K562 (cell line): ENCODE measurements around the gene TMEM106B. TPM values are rescaled to one million over a fixed set of nuclear protein-coding genes. Genes with fewer than 3 reads are reported as not detected.

Source experiments
- ATAC-seq: fragments of 200-7000 bp; cut with Tn5 transposase; 3 replicates; pipeline ENCODE4 v1.9.1; 2020; ENCODE audit warnings: moderate library complexity
- BruUV-seq: library from RNA; stranded (reverse); fragments of 400-500 nt; replicated peaks from 2 replicates; lab custom pipeline; 2021; lab: Mats Ljungman, UMichigan
- CTCF ChIA-PET: fragments of 300-600 bp; formaldehyde crosslinking; extraction: SDS; loops from one replicate; lab custom pipeline; 2021; ENCODE audit warnings: low intra/inter-chr PET ratio; lab: Yijun Ruan, JAX
- POLR2A ChIA-PET: fragments of 300-600, 350-650 bp; sonication (Branson Sonifier 250); formaldehyde crosslinking; extraction: SDS; loops from one replicate; lab custom pipeline; 2021; ENCODE audit warnings: antibody characterized with exemption, inconsistent platforms; lab: Yijun Ruan, JAX
- DNase-seq, 4 experiments: peaks; one replicate each; pipeline versions ENCODE4 v3.0.0 to v3.0.0-alpha.2; 2011 to 2018; ENCODE audit warnings: low spot score in 3 of 4, mixed read lengths in 3 of 4; ENCODE audit errors: extremely low read depth in 1 of 4
- FAIRE-seq: peaks from 2 replicates; lab custom pipeline; 2011; peaks lifted over from hg19 to GRCh38; lab: Jason Lieb, UNC
- H2AFZ ChIP-seq: 2 replicates; pipeline ENCODE4 v1.6.0; 2011; ENCODE audit warnings: low read depth, low read length, control low read depth, inconsistent platforms
- H3K27ac ChIP-seq: fragments of 200-600 bp; 3 replicates; pipeline ENCODE4 v1.8.0; 2011; ENCODE audit warnings: low read depth, mild to moderate bottlenecking, control low read depth, inconsistent platforms, low read length, moderate library complexity, mixed read lengths; ENCODE audit errors: extremely low read depth
- H3K27me3 ChIP-seq, 2 experiments: fragments of 300-600 bp in 1 of 2; 2 replicates in 1 of 2; 3 replicates in 1 of 2; pipeline versions ENCODE4 v1.6.0 to v1.8.0; 2011; ENCODE audit warnings: inconsistent platforms in 2 of 2, low read length in 2 of 2, mild to moderate bottlenecking in 1 of 2, mixed read lengths in 1 of 2, moderate library complexity in 1 of 2; ENCODE audit not compliant: control insufficient read depth in 2 of 2, insufficient read depth in 2 of 2
- H3K36me3 ChIP-seq: fragments of 300-600 bp; 3 replicates; pipeline ENCODE4 v1.8.0; 2011; ENCODE audit warnings: mild to moderate bottlenecking, low read length, inconsistent platforms; ENCODE audit not compliant: control insufficient read depth, insufficient read depth
- H3K4me1 ChIP-seq, 2 experiments: fragments of 200-600 bp in 1 of 2; replicated peaks in 1 of 2; 2 replicates in 1 of 2; 3 replicates in 1 of 2; pipeline versions ENCODE4 v1.5.1 to v1.8.0; 2011; ENCODE audit warnings: inconsistent platforms in 2 of 2, low read length in 2 of 2, mild to moderate bottlenecking in 1 of 2, mixed read lengths in 1 of 2, moderate library complexity in 1 of 2; ENCODE audit not compliant: control insufficient read depth in 2 of 2, insufficient read depth in 2 of 2
- H3K4me2 ChIP-seq: 2 replicates; pipeline ENCODE4 v1.6.1; 2011; ENCODE audit warnings: low read length, control low read depth, inconsistent platforms, mixed read lengths; ENCODE audit not compliant: insufficient read depth
- H3K4me3 ChIP-seq: fragments of 200-600 bp; sonication (generic), shearing (Covaris generic); 2 replicates; pipeline ENCODE4 v1.5.1; 2016; ENCODE audit warnings: control low read depth, inconsistent platforms
- H3K79me2 ChIP-seq: fragments of 200-600 bp; 3 replicates; pipeline ENCODE4 v1.8.0; 2011; ENCODE audit warnings: low read length, inconsistent platforms; ENCODE audit not compliant: control insufficient read depth, insufficient read depth
- H3K9ac ChIP-seq, 2 experiments: 2 replicates each; pipeline versions ENCODE4 v1.6.0 to v1.6.1; 2011; ENCODE audit warnings: low read depth in 2 of 2, low read length in 2 of 2, control low read depth in 1 of 2, inconsistent platforms in 1 of 2, mild to moderate bottlenecking in 1 of 2, mixed read lengths in 1 of 2; ENCODE audit not compliant: insufficient read depth in 1 of 2
- H3K9me1 ChIP-seq: one replicate; pipeline ENCODE4 v1.6.0; 2011; ENCODE audit warnings: inconsistent platforms, mild to moderate bottlenecking, low read length, moderate library complexity; ENCODE audit not compliant: control insufficient read depth, insufficient read depth
- H3K9me3 ChIP-seq: replicated peaks from 2 replicates; pipeline ENCODE4 v1.5.1; 2011; ENCODE audit warnings: low read depth, low read length, inconsistent platforms; ENCODE audit not compliant: control insufficient read depth, insufficient read depth
- H4K20me1 ChIP-seq: replicated peaks from 2 replicates; pipeline ENCODE4 v1.6.1; 2011; ENCODE audit warnings: low read length, inconsistent platforms, mixed read lengths; ENCODE audit not compliant: control insufficient read depth, insufficient read depth
- CTBP1 ChIP-seq: fragments of 450-650 bp; IDR thresholded peaks from 2 replicates; pipeline ENCODE4 v1.6.1; 2016; ENCODE audit warnings: borderline replicate concordance
- MAFG ChIP-seq: fragments of 450-650 bp; conservative IDR thresholded peaks from 2 replicates; pipeline ENCODE4 v1.6.1; 2016; ENCODE audit warnings: missing genetic modification characterization, missing compliant biosample characterization
- MCM7 ChIP-seq, 2 experiments: fragments of 450-650 bp; IDR thresholded peaks; 2 replicates each; pipeline ENCODE4 v1.6.1; 2016 to 2018
- NR2F6 ChIP-seq: fragments of 450-650 bp; formaldehyde crosslinking; IDR thresholded peaks from 2 replicates; pipeline ENCODE4 v1.4.0; 2020; ENCODE audit warnings: mild to moderate bottlenecking
- RFX5 ChIP-seq: IDR thresholded peaks from 2 replicates; pipeline ENCODE4 v1.6.1; 2011; ENCODE audit warnings: low read depth, mild to moderate bottlenecking, improper control_type of control experiment, low read length
- ZNF134 ChIP-seq: fragments of 250-450 bp; sonication (Bioruptor Pico); conservative IDR thresholded peaks from 2 replicates; pipeline ENCODE4 v1.4.0; 2020
- ZNF316 ChIP-seq: fragments of 450-650 bp; IDR thresholded peaks from 2 replicates; pipeline ENCODE4 v1.6.1; 2016
- ZNF347 ChIP-seq: fragments of 450-650 bp; formaldehyde crosslinking; IDR thresholded peaks from 2 replicates; pipeline ENCODE4 v1.4.0; 2020; ENCODE audit warnings: low read depth, mild to moderate bottlenecking, moderate library complexity
- ZNF436 ChIP-seq: fragments of 250-450, 450-650 bp; sonication (Bioruptor Pico); formaldehyde crosslinking; IDR thresholded peaks from 2 replicates; pipeline ENCODE4 v1.7.0; 2020; ENCODE audit warnings: mild to moderate bottlenecking
- ZNF75A ChIP-seq: fragments of 450-650 bp; formaldehyde crosslinking; IDR thresholded peaks from 2 replicates; pipeline ENCODE4 v1.4.0; 2020; ENCODE audit warnings: mild to moderate bottlenecking
- WGBS: fragments of 100-300 bp; shearing (Covaris generic); methylation state at CpG from one replicate; pipeline ENCODE4 v1.1.6; 2016; ENCODE audit warnings: low coverage, mixed read lengths; ENCODE audit not compliant: insufficient coverage; ENCODE audit errors: missing lambda C conversion rate; 5-methylcytosine and 5-hydroxymethylcytosine counted together
- in situ Hi-C: fragments of 300-500 bp; cut with MboI; formaldehyde crosslinking; loops from 4 replicates; pipeline ENCODE4 v1.15.0; 2018; ENCODE audit warnings: inconsistent platforms, mixed read lengths
- intact Hi-C: fragments of 100-400 bp; cut with micrococcal nuclease; formaldehyde crosslinking; loops from 2 replicates; pipeline ENCODE4 v1.14.2; 2022
- polyA plus RNA-seq, 8 experiments: library from polyadenylated mRNA; depleted of rRNA in 4 of 8; stranded (reverse) in 5 of 8; unstranded in 3 of 8; fragments of >200 nt; fragmentation: Nextera tagmentation in 2 of 8; fragmentation: Illumina TruSeq in 1 of 8; extraction: Ambion mirVana in 2 of 8; extraction: Trizol in 1 of 8; gene quantifications; 2 replicates each; pipeline versions ENCODE4 v1.2.1 to v1.2.3, GENCODE V29; 2011 to 2014; ENCODE audit warnings: inconsistent platforms in 1 of 8, missing spikeins in 1 of 8
- total RNA-seq, 7 experiments: library from RNA; depleted of rRNA in 6 of 7; stranded (reverse); fragments of >200 nt in 6 of 7; fragmentation: Illumina TruSeq in 2 of 7; extraction: Trizol in 2 of 7; gene quantifications; 2 replicates each; pipeline versions ENCODE4 v1.2.1 to v1.2.3, GENCODE V29; 2011 to 2021; ENCODE audit warnings: low replicate concordance in 1 of 7
- TF ChIP-seq, protein P1 (sequence below): sonication (generic); formaldehyde crosslinking; IDR thresholded peaks from 2 replicates; pipeline ENCODE4 v1.8.0; 2022; ENCODE audit warnings: missing genetic modification reagents, mild to moderate bottlenecking, moderate library complexity, borderline replicate concordance
- TF ChIP-seq, protein P2 (sequence below): fragments of 450-650 bp; formaldehyde crosslinking; IDR thresholded peaks from 2 replicates; pipeline ENCODE4 v1.4.0; 2020; ENCODE audit warnings: mild to moderate bottlenecking, mixed read lengths

TMEM106B gene
- total and polyA plus RNA-seq, 9 of the 15 experiments (the other 6 are each of a cell fraction or from before 2014, with no cell fraction given), result 8.6 to 30.4 (median 18.7) TPM

DNA sequence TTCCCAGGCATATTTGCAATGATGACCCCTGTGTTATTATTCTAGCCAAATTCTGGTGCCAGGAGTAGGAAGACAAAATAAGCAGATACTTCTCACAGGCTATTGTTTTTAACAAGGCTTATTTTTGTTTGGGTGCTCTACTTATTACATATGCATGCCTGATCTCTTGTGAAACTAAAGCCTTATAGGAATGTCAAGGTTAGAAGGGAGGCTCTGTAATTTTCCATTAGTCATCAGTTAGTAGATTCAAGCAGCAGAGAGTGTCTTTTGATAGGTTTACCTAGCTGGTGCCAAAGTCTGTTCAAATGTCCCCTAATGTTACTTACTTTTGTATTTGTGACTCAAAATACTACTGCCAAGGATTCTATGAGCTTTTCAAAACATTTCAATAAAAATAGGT lies 11.7 kb upstream of the TMEM106B start:
- H2AFZ ChIP-seq, result no peak overlapping the region

DNA sequence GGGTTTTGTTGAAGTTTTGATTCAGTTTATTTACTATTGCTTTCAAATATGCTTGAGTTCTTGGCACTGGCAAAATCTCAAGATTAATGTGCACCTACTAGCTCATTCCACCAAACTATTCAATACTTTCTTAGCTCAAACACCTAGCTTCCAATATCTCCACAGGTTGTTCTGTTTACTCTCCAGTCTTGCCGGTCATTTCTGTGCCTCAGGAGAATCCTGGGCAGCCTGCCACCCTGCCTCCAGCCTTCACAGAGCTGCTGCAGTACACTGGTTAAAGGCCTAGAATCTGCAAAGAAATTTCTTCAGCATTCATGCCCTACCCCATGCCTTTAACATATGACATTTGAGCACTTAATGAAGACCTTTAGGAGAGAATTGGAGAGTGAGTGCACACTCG lies 4.0 kb upstream of the TMEM106B start:
- no peak for ATAC-seq
- Histone ChIP-seq H3K9ac (no peak overlapping the region), H3K27ac (no peak overlapping the region), H3K79me2 (peaks cover 9% of the 10 kb centered on the region), H3K4me1 (peaks cover 0 to 7% of the 10 kb centered on the region in 2 experiments; a peak in 2 of 5 replicates), H4K20me1 (no peaks in the 10 kb centered on the region), H3K4me2 (no peak overlapping the region), H2AFZ (no peak overlapping the region), H3K9me3 (no peaks in the 10 kb centered on the region), H3K4me3 (no peak overlapping the region), H3K9me1 (no peaks in the 10 kb centered on the region), H3K27me3 (no peaks in the 10 kb centered on the region; a peak in 1 of 5 replicates), H3K36me3 (no peaks in the 10 kb centered on the region)
- intact Hi-C loops, result no loop called here
- DNase-seq, result no peak
- ChIA-PET CTCF (no interaction called here), POLR2A (no interaction called here)
- in situ Hi-C loops, result no loop called here
- no TSS peak for BruUV-seq
- WGBS, result 3% methylated on average over 2 of the region's 2 CpGs
- no peak for FAIRE-seq
- TF ChIP-seq RFX5 (no peak), ZNF134 (CRISPR knock-in tag) (no peak), ZNF347 (CRISPR knock-in tag) (no peak), MCM7 (IDR thresholded peaks at IDR 0.05) (no peak), CTBP1 (no peak), ZNF75A (CRISPR knock-in tag) (no peak), NR2F6 (CRISPR knock-in tag) (no peak)
- TF ChIP-seq, protein P1, sequence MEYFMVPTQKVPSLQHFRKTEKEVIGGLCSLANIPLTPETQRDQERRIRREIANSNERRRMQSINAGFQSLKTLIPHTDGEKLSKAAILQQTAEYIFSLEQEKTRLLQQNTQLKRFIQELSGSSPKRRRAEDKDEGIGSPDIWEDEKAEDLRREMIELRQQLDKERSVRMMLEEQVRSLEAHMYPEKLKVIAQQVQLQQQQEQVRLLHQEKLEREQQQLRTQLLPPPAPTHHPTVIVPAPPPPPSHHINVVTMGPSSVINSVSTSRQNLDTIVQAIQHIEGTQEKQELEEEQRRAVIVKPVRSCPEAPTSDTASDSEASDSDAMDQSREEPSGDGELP (CRISPR knock-in tag), result no peak
- TF ChIP-seq, protein P2, sequence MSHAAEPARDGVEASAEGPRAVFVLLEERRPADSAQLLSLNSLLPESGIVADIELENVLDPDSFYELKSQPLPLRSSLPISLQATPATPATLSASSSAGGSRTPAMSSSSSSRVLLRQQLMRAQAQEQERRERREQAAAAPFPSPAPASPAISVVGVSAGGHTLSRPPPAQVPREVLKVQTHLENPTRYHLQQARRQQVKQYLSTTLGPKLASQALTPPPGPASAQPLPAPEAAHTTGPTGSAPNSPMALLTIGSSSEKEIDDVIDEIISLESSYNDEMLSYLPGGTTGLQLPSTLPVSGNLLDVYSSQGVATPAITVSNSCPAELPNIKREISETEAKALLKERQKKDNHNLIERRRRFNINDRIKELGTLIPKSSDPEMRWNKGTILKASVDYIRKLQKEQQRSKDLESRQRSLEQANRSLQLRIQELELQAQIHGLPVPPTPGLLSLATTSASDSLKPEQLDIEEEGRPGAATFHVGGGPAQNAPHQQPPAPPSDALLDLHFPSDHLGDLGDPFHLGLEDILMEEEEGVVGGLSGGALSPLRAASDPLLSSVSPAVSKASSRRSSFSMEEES (CRISPR knock-in tag), result no peak

More for the DNA sequence above, 11.7 kb upstream of the TMEM106B start:
- no peak overlapping the region for H3K27ac ChIP-seq
- H3K9me1 ChIP-seq, result no peaks in the 10 kb centered on the region
- H3K79me2 ChIP-seq, result no peaks in the 10 kb centered on the region
- intact Hi-C loops (no loop called here), in situ Hi-C loops (no loop called here)
- H3K4me1 ChIP-seq, result no peaks in the 10 kb centered on the region
- H4K20me1 ChIP-seq, result no peaks in the 10 kb centered on the region
- H3K36me3 ChIP-seq, result no peaks in the 10 kb centered on the region
- no peaks in the 10 kb centered on the region for H3K9me3 ChIP-seq
- no peaks in the 10 kb centered on the region for H3K27me3 ChIP-seq
- no peak overlapping the region for H3K9ac ChIP-seq
- no peak for DNase-seq
- H3K4me2 ChIP-seq, result no peak overlapping the region
- ChIA-PET CTCF (interaction anchor here (0.6 kb wide), 1 partner anchor 41 kb away, joined by 3 read pairs; no protein-coding TSS in a partner anchor), POLR2A (no interaction called here)
- H3K4me3 ChIP-seq, result no peak overlapping the region
- no peak for FAIRE-seq
- BruUV-seq, result no TSS peak
- ATAC-seq, result no peak
- TF ChIP-seq ZNF316, result peak; percentile 3; the same call in 1 of the 2 replicates
- 0 out of 2 replicates have a peak, but pooled peaks have one; percentile 13 for TF ChIP-seq MAFG
- TF ChIP-seq ZNF436, result no peak
